GM23338 (cell line): ENCODE data around the gene VIPR1.

Experiments used
- CREB1 ChIP-seq: fragments of 250-450 bp; sonication (Bioruptor Pico); IDR thresholded peaks from 2 replicates; pipeline ENCODE4 v1.5.0; 2020; ENCODE audit warnings: low read depth, mild to moderate bottlenecking, moderate library complexity
- CTCF ChIP-seq, 2 experiments: fragments of 200-600 bp in 1 of 2; sonication (generic) in 1 of 2; conservative IDR thresholded peaks; 2 replicates each; pipeline versions ENCODE4 v1.5.1 to v1.6.1; 2016 to 2017; ENCODE audit warnings: antibody characterized with exemption in 2 of 2, low read depth in 2 of 2, mild to moderate bottlenecking in 2 of 2, moderate library complexity in 1 of 2
- ETS1 ChIP-seq: IDR thresholded peaks from 2 replicates; pipeline ENCODE4 v1.6.1; 2016; ENCODE audit warnings: antibody characterized with exemption
- EZH2 ChIP-seq: fragments of 200-600 bp; sonication (generic); IDR thresholded peaks from one replicate; pipeline ENCODE4 v1.8.0; 2017; ENCODE audit warnings: antibody characterized with exemption, mild to moderate bottlenecking, low read depth; ENCODE audit not compliant: unreplicated experiment
- EZH2phosphoT487 ChIP-seq: fragments of 200-600 bp; sonication (generic); IDR thresholded peaks from one replicate; pipeline ENCODE4 v1.8.1; 2018; ENCODE audit warnings: antibody characterized with exemption; ENCODE audit not compliant: unreplicated experiment
- POLR2AphosphoS5 ChIP-seq: IDR thresholded peaks from 2 replicates; pipeline ENCODE4 v1.6.1; 2016; ENCODE audit warnings: antibody characterized with exemption, low read depth
- REST ChIP-seq: IDR thresholded peaks from one replicate; pipeline ENCODE4 v1.6.1; 2018; ENCODE audit warnings: antibody characterized with exemption; ENCODE audit not compliant: unreplicated experiment

GRCh38 chr3:42489937-42490227, 12.6 kb upstream of the VIPR1 start:
- TF ChIP-seq CTCF (conservative IDR thresholded peaks at IDR 0.05; ENCODE audit: low read depth in 2 of 2) (no peak), ETS1 (no peak), EZH2 (no peak), EZH2phosphoT487 (no peak), POLR2AphosphoS5 (no peak), REST (no peak), CREB1 (CRISPR knock-in tag) (no peak)
